Fibroblast of villous mesenchyme (primary cell): ENCODE data around the gene ADAM19. TPM values are rescaled to one million over a fixed set of nuclear protein-coding genes. Genes with fewer than 3 reads are reported as not detected.

Experiments used
- DNase-seq: peaks from one replicate; pipeline ENCODE4 v3.0.0-alpha.2; 2010; ENCODE audit warnings: low read depth
- H3K4me3 ChIP-seq: 2 replicates; pipeline ENCODE4 v1.5.1; 2011; ENCODE audit warnings: low read depth, mild to moderate bottlenecking, low read length
- total RNA-seq: library from RNA; depleted of rRNA; stranded (reverse); fragments of >200 nt; gene quantifications from 2 replicates; pipeline ENCODE4 v1.2.3, GENCODE V29; 2012
- TF ChIP-seq, protein P1 (sequence below): IDR thresholded peaks from 2 replicates; pipeline ENCODE4 v1.5.1; 2012; ENCODE audit warnings: low read depth, mild to moderate bottlenecking, low read length; ENCODE audit not compliant: insufficient read depth

Gene ADAM19
- total RNA-seq, 1 donor, result 89.8 TPM

DNA sequence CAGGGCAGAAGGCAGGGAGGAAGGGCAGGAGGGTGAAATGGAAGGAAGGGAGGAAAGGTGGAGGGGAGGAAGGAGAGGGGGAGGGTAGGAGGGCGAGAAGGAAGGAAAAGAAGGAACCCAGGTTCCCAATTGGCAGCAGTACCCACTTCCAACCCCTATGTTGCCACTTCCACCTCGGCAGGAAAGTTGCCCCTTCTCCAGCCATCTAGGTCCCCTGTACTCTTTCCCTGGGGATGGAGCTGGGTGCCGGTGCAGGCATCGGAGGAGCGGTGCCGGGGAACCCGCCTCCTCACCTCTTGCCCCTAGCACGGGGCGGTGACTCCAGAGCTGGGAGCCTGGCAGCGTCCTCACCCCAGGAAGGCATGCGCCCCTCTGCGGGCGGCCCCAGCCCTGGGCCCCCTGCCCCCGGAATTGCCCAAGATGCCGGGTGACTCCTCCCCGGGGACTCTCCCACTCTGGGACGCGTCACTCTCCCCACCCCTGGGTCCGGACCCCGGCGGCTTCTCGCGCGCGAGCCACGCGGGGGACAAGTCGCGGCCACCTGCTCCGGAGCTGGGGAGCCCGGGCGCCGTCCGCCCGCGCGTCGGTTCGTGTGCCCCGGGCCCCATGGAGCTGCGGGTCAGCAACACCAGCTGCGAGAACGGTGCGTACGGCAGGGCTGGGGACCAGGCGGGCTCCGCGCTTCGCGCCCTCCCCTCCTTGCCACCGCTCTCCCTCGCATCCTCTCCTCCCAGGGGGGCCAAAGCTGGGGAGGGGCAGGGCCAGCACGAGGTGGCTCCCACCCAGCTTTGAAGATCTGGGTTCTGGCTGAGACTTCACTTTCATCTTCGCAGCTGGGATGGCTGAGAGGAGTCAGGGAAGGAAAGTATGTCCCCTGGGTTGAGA is 115.6 kb downstream of the ADAM19 start, which contains the start of gene NIPAL4:
TSS of gene NIPAL4 (plus strand) at position 499 of the 885 bp plus-strand sequence. CDS start at position 607, 108 bp downstream.
- H3K4me3 ChIP-seq, result peak within 1 kb of the TSS; percentile 53
- DNase-seq, result peak; percentile 16
- TF ChIP-seq, protein P1, sequence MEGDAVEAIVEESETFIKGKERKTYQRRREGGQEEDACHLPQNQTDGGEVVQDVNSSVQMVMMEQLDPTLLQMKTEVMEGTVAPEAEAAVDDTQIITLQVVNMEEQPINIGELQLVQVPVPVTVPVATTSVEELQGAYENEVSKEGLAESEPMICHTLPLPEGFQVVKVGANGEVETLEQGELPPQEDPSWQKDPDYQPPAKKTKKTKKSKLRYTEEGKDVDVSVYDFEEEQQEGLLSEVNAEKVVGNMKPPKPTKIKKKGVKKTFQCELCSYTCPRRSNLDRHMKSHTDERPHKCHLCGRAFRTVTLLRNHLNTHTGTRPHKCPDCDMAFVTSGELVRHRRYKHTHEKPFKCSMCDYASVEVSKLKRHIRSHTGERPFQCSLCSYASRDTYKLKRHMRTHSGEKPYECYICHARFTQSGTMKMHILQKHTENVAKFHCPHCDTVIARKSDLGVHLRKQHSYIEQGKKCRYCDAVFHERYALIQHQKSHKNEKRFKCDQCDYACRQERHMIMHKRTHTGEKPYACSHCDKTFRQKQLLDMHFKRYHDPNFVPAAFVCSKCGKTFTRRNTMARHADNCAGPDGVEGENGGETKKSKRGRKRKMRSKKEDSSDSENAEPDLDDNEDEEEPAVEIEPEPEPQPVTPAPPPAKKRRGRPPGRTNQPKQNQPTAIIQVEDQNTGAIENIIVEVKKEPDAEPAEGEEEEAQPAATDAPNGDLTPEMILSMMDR, result no peak

DNA sequence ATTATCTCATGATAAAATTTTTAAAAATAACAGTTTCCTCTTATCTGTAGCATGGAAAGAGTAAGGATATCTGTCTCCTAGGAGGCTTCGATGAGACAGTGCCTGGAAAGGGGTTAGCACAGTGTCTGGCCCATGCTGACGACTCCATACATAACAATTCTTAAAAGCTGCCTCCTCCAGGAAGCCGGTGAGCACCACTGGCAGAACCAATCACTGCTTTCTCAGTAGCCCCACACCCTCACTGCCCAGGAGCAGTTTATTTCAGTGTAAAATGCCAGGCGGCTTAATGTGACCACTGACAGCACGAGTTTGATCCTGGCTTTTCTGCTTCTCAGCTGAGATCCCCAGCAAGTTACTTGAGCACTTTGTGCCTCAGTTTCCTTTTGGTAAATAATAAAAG is 116.7 kb downstream of the ADAM19 start:
- TF ChIP-seq, protein P1, result no peak
- DNase-seq, result no peak
- no peak overlapping the region for H3K4me3 ChIP-seq

DNA sequence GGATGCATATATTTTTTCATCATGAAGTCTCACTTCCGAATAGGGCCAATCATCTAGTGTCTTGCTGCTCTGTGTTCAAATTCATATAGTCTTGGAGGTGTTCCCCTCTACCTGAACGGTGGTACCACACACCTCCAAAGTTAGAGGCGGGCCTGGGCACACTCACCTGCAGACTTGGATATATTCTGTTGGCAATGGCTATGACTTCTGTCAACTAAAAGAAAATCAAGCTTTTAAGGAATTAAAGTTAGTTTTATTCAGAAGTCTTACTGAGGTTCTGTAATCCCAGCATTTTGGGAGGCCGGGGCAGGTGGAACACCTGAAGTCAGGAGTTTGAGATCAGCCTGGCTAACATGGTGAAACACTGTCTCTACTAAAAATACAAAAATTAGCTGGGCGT is 118.2 kb downstream of the ADAM19 start:
- TF ChIP-seq, protein P1, result no peak
- no peak for DNase-seq
- H3K4me3 ChIP-seq, result no peak overlapping the region

DNA sequence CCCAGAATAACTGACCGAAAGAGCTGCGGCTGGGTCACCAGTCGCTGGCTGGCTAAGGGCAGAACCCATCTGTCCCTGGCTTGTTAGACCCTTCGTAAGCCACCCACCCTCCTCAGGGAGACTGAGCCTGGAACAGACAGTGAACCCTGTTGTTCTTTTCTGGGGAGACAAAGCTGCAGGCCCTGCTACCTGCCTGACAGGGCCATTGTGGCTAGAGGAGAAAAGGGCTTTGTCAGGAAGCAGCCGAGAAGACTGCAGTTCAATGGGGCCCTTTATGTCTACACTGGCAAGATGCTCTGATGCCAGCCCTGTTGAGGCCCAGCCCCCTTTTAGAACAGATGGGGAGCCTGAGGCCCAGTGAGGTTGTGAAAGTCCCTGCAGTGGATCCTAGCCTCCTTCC is 119.3 kb downstream of the ADAM19 start:
- no peak for DNase-seq
- TF ChIP-seq, protein P1, result no peak
- H3K4me3 ChIP-seq, result no peak overlapping the region

DNA sequence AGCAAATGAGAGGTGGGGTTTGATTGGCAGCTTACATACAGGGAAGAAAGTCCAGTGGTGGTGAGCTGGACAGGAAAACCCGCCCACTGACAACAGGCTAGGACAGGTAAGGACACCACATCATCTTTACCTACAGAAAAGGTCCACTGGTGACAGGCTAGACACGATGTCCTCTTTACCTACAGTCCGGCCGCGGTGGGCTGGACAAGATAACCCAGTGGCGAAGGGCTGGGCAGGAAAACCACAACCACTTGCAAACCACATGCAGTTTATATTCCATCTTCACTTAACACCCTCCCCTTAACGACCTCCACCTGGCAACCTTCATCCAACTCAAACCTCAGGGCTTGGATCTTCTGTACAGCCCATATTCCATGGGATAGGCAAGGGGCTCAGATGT is 120.5 kb downstream of the ADAM19 start:
- no peak overlapping the region for H3K4me3 ChIP-seq
- DNase-seq, result no peak
- TF ChIP-seq, protein P1, result no peak

DNA sequence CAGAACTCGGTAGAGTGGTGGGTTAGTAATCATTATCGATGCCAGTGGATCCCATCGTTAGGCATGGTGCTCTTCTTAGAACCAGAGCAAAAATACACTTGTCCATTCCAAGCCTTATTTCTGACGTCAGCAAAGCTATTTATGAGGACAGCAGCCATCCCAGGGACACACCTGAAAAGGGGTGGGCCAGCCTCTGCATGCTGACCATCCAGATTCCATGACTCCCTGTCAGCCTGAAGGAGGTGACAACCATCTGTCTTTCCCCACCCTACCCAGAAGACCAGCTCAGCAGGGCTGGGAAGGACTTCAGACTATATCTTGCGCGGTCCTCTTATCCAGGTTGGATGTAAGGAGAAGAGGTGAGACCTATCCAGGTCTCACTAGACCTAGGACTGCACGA is 121.3 kb downstream of the ADAM19 start:
- no peak overlapping the region for H3K4me3 ChIP-seq
- TF ChIP-seq, protein P1, result no peak
- no peak for DNase-seq
